GM12878 (cell line): ENCODE results near the gene KDM8. TPM values are rescaled to one million over a fixed set of nuclear protein-coding genes. Genes with fewer than 3 reads are reported as not detected.

Source experiments
- ATAC-seq: fragments of 200-7000 bp; cut with Tn5 transposase; 3 replicates; pipeline ENCODE4 v1.9.1; 2020; ENCODE audit warnings: mild to moderate bottlenecking, moderate library complexity
- BruUV-seq: library from RNA; stranded (reverse); fragments of 400-500 nt; replicated peaks from 2 replicates; lab custom pipeline; 2021; lab: Mats Ljungman, UMichigan
- CTCF ChIA-PET: fragments of 300-600 bp; sonication (Branson Sonifier 250); formaldehyde crosslinking; extraction: SDS; loops from one replicate; lab custom pipeline; 2021; ENCODE audit warnings: inconsistent platforms; lab: Yijun Ruan, JAX
- POLR2A ChIA-PET: fragments of 350-600 bp; formaldehyde crosslinking; extraction: SDS; loops from one replicate; lab custom pipeline; 2021; ENCODE audit warnings: inconsistent platforms; lab: Charles Lee
- RAD21 ChIA-PET: fragments of 300-600 bp; sonication (Branson Sonifier 250); formaldehyde crosslinking; loops from one replicate; lab custom pipeline; 2023; ENCODE audit warnings: antibody characterized with exemption; ENCODE audit not compliant: unreplicated experiment; lab: Charles Lee
- SMC1A ChIA-PET: fragments of 300-600 bp; sonication (Branson Sonifier 250); formaldehyde crosslinking; loops from one replicate; lab custom pipeline; 2023; ENCODE audit not compliant: unreplicated experiment, uncharacterized antibody; lab: Charles Lee
- DNase-seq: peaks from one replicate; pipeline ENCODE4 v3.0.0-alpha.2; 2011; ENCODE audit warnings: low read depth, low spot score
- FAIRE-seq: peaks from 3 replicates; lab custom pipeline; 2011; peaks lifted over from hg19 to GRCh38; lab: Jason Lieb, UNC
- H2AFZ ChIP-seq: 2 replicates; pipeline ENCODE4 v1.6.0; 2011; ENCODE audit warnings: low read depth, low read length, control low read depth; ENCODE audit not compliant: control insufficient read depth
- H3K27ac ChIP-seq: 2 replicates; pipeline ENCODE4 v1.5.1; 2011; ENCODE audit warnings: control low read depth; ENCODE audit not compliant: control insufficient read depth, insufficient read depth
- H3K27me3 ChIP-seq, 2 experiments: replicated peaks in 1 of 2; 2 replicates each; pipeline versions ENCODE4 v1.6.0 to v1.6.1; 2011; ENCODE audit warnings: low read length in 1 of 2; ENCODE audit not compliant: control insufficient read depth in 2 of 2, insufficient read depth in 2 of 2
- H3K36me3 ChIP-seq, 2 experiments: 2 replicates each; pipeline ENCODE4 v1.5.1; 2011; ENCODE audit warnings: low read length in 1 of 2; ENCODE audit not compliant: control insufficient read depth in 2 of 2, insufficient read depth in 2 of 2
- H3K4me1 ChIP-seq: 2 replicates; pipeline ENCODE4 v1.6.1; 2011; ENCODE audit warnings: mild to moderate bottlenecking, low read length, moderate library complexity, mixed read lengths; ENCODE audit not compliant: control insufficient read depth, insufficient read depth
- H3K4me2 ChIP-seq: 2 replicates; pipeline ENCODE4 v1.6.0; 2011; ENCODE audit warnings: control low read depth; ENCODE audit not compliant: control insufficient read depth, insufficient read depth
- H3K4me3 ChIP-seq: fragments of 200-600 bp; sonication (generic); 2 replicates; pipeline ENCODE4 v1.5.1; 2016
- H3K79me2 ChIP-seq: 2 replicates; pipeline ENCODE4 v1.6.0; 2011; ENCODE audit warnings: low read length; ENCODE audit not compliant: control insufficient read depth, insufficient read depth
- H3K9ac ChIP-seq: 2 replicates; pipeline ENCODE4 v1.8.0; 2011; ENCODE audit warnings: low read length, control low read depth, mixed read lengths; ENCODE audit not compliant: control insufficient read depth, insufficient read depth
- H3K9me3 ChIP-seq: replicated peaks from 3 replicates; pipeline ENCODE4 v1.5.1; 2011; ENCODE audit warnings: mild to moderate bottlenecking, low read length; ENCODE audit not compliant: control insufficient read depth, insufficient read depth
- H4K20me1 ChIP-seq: 2 replicates; pipeline ENCODE4 v1.6.0; 2011; ENCODE audit not compliant: control insufficient read depth, insufficient read depth
- BHLHE40 ChIP-seq, 2 experiments: fragments of 450-650 bp in 1 of 2; IDR thresholded peaks; 2 replicates each; pipeline ENCODE4 v1.6.1; 2011 to 2017; ENCODE audit warnings: low read depth in 2 of 2, borderline replicate concordance in 1 of 2, improper control_type of control experiment in 1 of 2, low read length in 1 of 2, mild to moderate bottlenecking in 1 of 2
- FOXM1 ChIP-seq: IDR thresholded peaks from 2 replicates; pipeline ENCODE4 v1.6.1; 2012; ENCODE audit warnings: low read depth, mild to moderate bottlenecking, inconsistent platforms, low read length, moderate library complexity
- IKZF1 ChIP-seq: fragments of 450-650 bp; conservative IDR thresholded peaks from 2 replicates; pipeline ENCODE4 v1.6.1; 2017; ENCODE audit warnings: antibody characterized with exemption, mild to moderate bottlenecking
- MEF2A ChIP-seq: IDR thresholded peaks from 2 replicates; pipeline ENCODE4 v1.6.1; 2011; ENCODE audit warnings: low read depth, mild to moderate bottlenecking, low read length, moderate library complexity; ENCODE audit not compliant: insufficient read depth
- MEF2B ChIP-seq: fragments of 450-650 bp; IDR thresholded peaks from 2 replicates; pipeline ENCODE4 v1.6.1; 2018; ENCODE audit warnings: mild to moderate bottlenecking, moderate library complexity; ENCODE audit not compliant: partially characterized antibody, poor library complexity, severe bottlenecking
- MXI1 ChIP-seq: fragments of 150-350 bp; IDR thresholded peaks from 2 replicates; pipeline ENCODE4 v1.6.1; 2011; ENCODE audit warnings: low read depth, mild to moderate bottlenecking, inconsistent platforms, low read length, improper control_type of control experiment
- RAD21 ChIP-seq: IDR thresholded peaks from 2 replicates; pipeline ENCODE4 v1.6.1; 2011; ENCODE audit warnings: mild to moderate bottlenecking, low read depth, low read length, moderate library complexity; ENCODE audit not compliant: insufficient read depth
- SMAD5 ChIP-seq: IDR thresholded peaks from 2 replicates; pipeline ENCODE4 v1.6.1; 2016; ENCODE audit warnings: antibody characterized with exemption, low read depth
- SP1 ChIP-seq: IDR thresholded peaks from one replicate; pipeline ENCODE4 v1.6.1; 2011; ENCODE audit warnings: low read depth, low read length
- SREBF1 ChIP-seq: IDR thresholded peaks from 2 replicates; pipeline ENCODE4 v1.6.1; 2012; ENCODE audit warnings: mild to moderate bottlenecking, low read length
- SRF ChIP-seq, 2 experiments: IDR thresholded peaks; 2 replicates each; pipeline ENCODE4 v1.6.1; 2011; ENCODE audit warnings: low read depth in 2 of 2, low read length in 2 of 2, mild to moderate bottlenecking in 1 of 2, moderate library complexity in 1 of 2
- YBX1 ChIP-seq: fragments of 450-650 bp; IDR thresholded peaks from 2 replicates; pipeline ENCODE4 v1.6.1; 2016; ENCODE audit warnings: antibody characterized with exemption
- YY1 ChIP-seq: IDR thresholded peaks from 2 replicates; pipeline ENCODE4 v1.6.1; 2011; ENCODE audit warnings: low read depth, mild to moderate bottlenecking, low read length
- ZBTB11 ChIP-seq: fragments of 450-650 bp; formaldehyde crosslinking; IDR thresholded peaks from 2 replicates; pipeline ENCODE4 v1.5.0; 2022; ENCODE audit warnings: mild to moderate bottlenecking, missing genetic modification characterization
- ZNF24 ChIP-seq: fragments of 450-650 bp; IDR thresholded peaks from 2 replicates; pipeline ENCODE4 v1.6.1; 2017; ENCODE audit warnings: antibody characterized with exemption, mild to moderate bottlenecking
- ZNF384 ChIP-seq: IDR thresholded peaks from 2 replicates; pipeline ENCODE4 v1.6.1; 2012; ENCODE audit warnings: low read depth, mild to moderate bottlenecking, low read length, improper control_type of control experiment, borderline replicate concordance
- WGBS: methylation state at CpG from one replicate; pipeline ENCODE4 v1.1.6; 2016; ENCODE audit warnings: low lambda C conversion rate; ENCODE audit not compliant: insufficient replicate concordance, insufficient coverage; ENCODE audit errors: missing lambda C conversion rate; 5-methylcytosine and 5-hydroxymethylcytosine counted together
- in situ Hi-C: fragments of 300-500 bp; cut with MboI; formaldehyde crosslinking; loops from 9 replicates; pipeline ENCODE4 v1.14.3; 2018; ENCODE audit warnings: mixed read lengths
- intact Hi-C: fragments of 100-400 bp; cut with micrococcal nuclease; formaldehyde crosslinking; loops from one replicate; pipeline ENCODE4 v1.14.2; 2022; ENCODE audit not compliant: unreplicated experiment
- polyA plus RNA-seq, 11 experiments: library from polyadenylated mRNA; depleted of rRNA in 4 of 11; unstranded in 6 of 11; stranded (reverse) in 5 of 11; fragments of >200 nt; fragmentation: Nextera tagmentation in 4 of 11; fragmentation: Illumina TruSeq in 1 of 11; extraction: Ambion mirVana in 4 of 11; extraction: Trizol in 1 of 11; gene quantifications; 1 replicate in 1 of 11; 2 replicates in 10 of 11; pipeline versions ENCODE4 v1.2.1 to v1.2.3, GENCODE V29; 2011 to 2016; ENCODE audit warnings: inconsistent platforms in 2 of 11, missing spikeins in 2 of 11, low read depth in 1 of 11
- total RNA-seq, 4 experiments: library from RNA; depleted of rRNA in 3 of 4; stranded (reverse); fragments of >200 nt in 3 of 4; fragmentation: Illumina TruSeq in 1 of 4; extraction: Trizol in 1 of 4; gene quantifications; 2 replicates each; pipeline versions ENCODE4 v1.2.1 to v1.2.3, GENCODE V29; 2013 to 2021

KDM8 gene
- total and polyA plus RNA-seq, 10 of the 15 experiments (the other 5 are each of a cell fraction or from before 2014, with no cell fraction given), result 0.79 to 8.9 (median 5.8) TPM

- Histone ChIP-seq H3K27me3 (no peaks in the 10 kb centered on the region), H3K27ac (no peak overlapping the region), H3K4me1 (peaks cover 12% of the 10 kb centered on the region), H3K4me3 (no peak overlapping the region), H3K9me3 (no peaks in the 10 kb centered on the region), H3K79me2 (peaks cover 7% of the 10 kb centered on the region), H3K9ac (no peak overlapping the region), H3K4me2 (no peak overlapping the region; the same call in 1 of the 2 replicates), H3K36me3 (no peaks in the 10 kb centered on the region), H2AFZ (no peak overlapping the region), H4K20me1 (no peaks in the 10 kb centered on the region)
- FAIRE-seq, result no peak
- TF ChIP-seq YY1 (no peak), IKZF1 (no peak), SMAD5 (no peak), ZBTB11 (CRISPR knock-in tag) (no peak), MEF2A (no peak), SREBF1 (no peak), MXI1 (no peak), MEF2B (no peak), RAD21 (no peak), SRF (IDR thresholded peaks at IDR 0.05; ENCODE audit: low read depth in 2 of 2, low read length in 2 of 2) (no peak), ZNF24 (no peak), BHLHE40 (IDR thresholded peaks at IDR 0.05; ENCODE audit: borderline replicate concordance in 1 of 2, low read depth in 2 of 2, low read length in 1 of 2) (no peak), FOXM1 (no peak), ZNF384 (no peak), YBX1 (no peak), SP1 (no peak)
- intact Hi-C loops, result no loop called here
- no TSS peak for BruUV-seq
- POLR2A ChIA-PET, result interaction anchor here (0.9 to 2.4 kb wide), 14 partner anchors 10 to 134 kb away, joined by 3 to 14 read pairs (median 4); partner anchors contain the start of gene KDM8
- 91% methylated on average over 4 of the region's 4 CpGs for WGBS
- DNase-seq, result no peak
- CTCF ChIA-PET, result interaction anchor here (1.0 to 10.7 kb wide), 12 partner anchors 9 to 137 kb away, joined by 3 to 121 read pairs (median 4); no protein-coding TSS in a partner anchor
- SMC1A ChIA-PET, result interaction anchor here (0.8 to 12.4 kb wide), 13 partner anchors 10 to 128 kb away, joined by 3 to 178 read pairs (median 3); partner anchors contain the start of gene KDM8
- in situ Hi-C loops, result no loop called here
- no peak for ATAC-seq
- RAD21 ChIA-PET, result interaction anchor here (1.0 to 8.9 kb wide), 10 partner anchors 12 to 180 kb away, joined by 3 to 105 read pairs (median 6); partner anchors contain the start of gene IL21R
These were observed 67.0 kb downstream of the KDM8 start for GRCh38 chr16:27270349-27270748.
